B cell (primary cell): Measurements from ENCODE around the gene SLC7A11. TPM values are rescaled to one million over a fixed set of nuclear protein-coding genes. Genes with fewer than 3 reads are reported as not detected.

ENCODE experiments used
- ATAC-seq: fragments of 200-7000 bp; cut with Tn5 transposase; one replicate; pipeline ENCODE4 v1.10.0; 2021; ENCODE audit warnings: low read depth, mild to moderate bottlenecking, moderate number of reproducible peaks, moderate library complexity
- CTCF ChIA-PET: fragments of 350-600 bp; sonication (Branson Sonifier 250); formaldehyde crosslinking; loops from one replicate; lab custom pipeline; 2021; ENCODE audit warnings: antibody characterized with exemption, inconsistent platforms; lab: Charles Lee
- POLR2A ChIA-PET: fragments of 350-600 bp; sonication (Branson Sonifier 250); formaldehyde crosslinking; loops from one replicate; lab custom pipeline; 2021; ENCODE audit warnings: antibody characterized with exemption; lab: Charles Lee
- DNase-seq: peaks from one replicate; pipeline ENCODE4 v3.0.0; 2013
- H2AFZ ChIP-seq: 2 replicates; pipeline ENCODE4 v1.6.1; 2012; ENCODE audit warnings: mild to moderate bottlenecking, low read depth, low read length; ENCODE audit not compliant: insufficient read depth, poor library complexity, severe bottlenecking
- H3K27ac ChIP-seq, 2 donors: 1 replicate in 1 of 2; 2 replicates in 1 of 2; pipeline ENCODE4 v1.5.1; 2012 to 2013; ENCODE audit warnings: low read length in 2 of 2, mild to moderate bottlenecking in 2 of 2, moderate library complexity in 1 of 2
- H3K27me3 ChIP-seq, 4 experiments: fragments of 200-600 bp in 1 of 4; sonication (generic) in 1 of 4; replicated peaks in 1 of 4; 1 replicate in 2 of 4; 2 replicates in 2 of 4; pipeline versions ENCODE4 v1.6.1 to v1.7.0; 2013 to 2016; ENCODE audit warnings: low read length in 3 of 4, mild to moderate bottlenecking in 2 of 4, mixed read lengths in 1 of 4, moderate library complexity in 1 of 4; ENCODE audit not compliant: insufficient read depth in 4 of 4, control insufficient read depth in 3 of 4; ENCODE audit errors: control extremely low read depth in 1 of 4
- H3K36me3 ChIP-seq, 2 experiments: replicated peaks in 1 of 2; 1 replicate in 1 of 2; 2 replicates in 1 of 2; pipeline versions ENCODE4 v1.6.1 to v1.7.1; 2013; ENCODE audit warnings: low read length in 1 of 2; ENCODE audit not compliant: insufficient read depth in 2 of 2, control insufficient read depth in 1 of 2; ENCODE audit errors: control extremely low read depth in 1 of 2, extremely low read depth in 1 of 2
- H3K4me1 ChIP-seq, 2 donors: fragments of 200-600 bp in 1 of 2; sonication (generic) in 1 of 2; 1 replicate in 1 of 2; 2 replicates in 1 of 2; pipeline versions ENCODE4 v1.5.1 to v1.6.1; 2013 to 2017; ENCODE audit warnings: low read length in 2 of 2; ENCODE audit not compliant: control insufficient read depth in 2 of 2, insufficient read depth in 2 of 2
- H3K4me2 ChIP-seq: replicated peaks from 2 replicates; pipeline ENCODE3; 2012; ENCODE audit warnings: mild to moderate bottlenecking, low read depth, low read length; ENCODE audit not compliant: poor library complexity, severe bottlenecking
- H3K4me3 ChIP-seq, 5 experiments: fragments of 200-600 bp in 1 of 5; sonication (generic) in 1 of 5; 1 replicate in 3 of 5; 2 replicates in 2 of 5; pipeline versions ENCODE4 v1.5.1 to v1.7.0; 2011 to 2016; ENCODE audit warnings: low read length in 4 of 5, mild to moderate bottlenecking in 4 of 5, low read depth in 2 of 5, control low read depth in 1 of 5, moderate library complexity in 1 of 5; ENCODE audit not compliant: insufficient read depth in 1 of 5; ENCODE audit errors: control extremely low read depth in 1 of 5, extremely low read depth in 1 of 5
- H3K79me2 ChIP-seq: fragments of 200-600 bp; sonication (generic); one replicate; pipeline ENCODE4 v1.6.0; 2016; ENCODE audit warnings: low read length; ENCODE audit not compliant: control insufficient read depth, insufficient read depth
- H3K9ac ChIP-seq: fragments of 200-600 bp; sonication (generic); 2 replicates; pipeline ENCODE4 v1.6.1; 2017; ENCODE audit warnings: mild to moderate bottlenecking, low read length, moderate library complexity
- H3K9me3 ChIP-seq, 3 donors: one replicate each; pipeline versions ENCODE4 v1.6.1 to v1.7.1; 2013; ENCODE audit warnings: low read length in 2 of 3; ENCODE audit not compliant: control insufficient read depth in 2 of 3, insufficient read depth in 1 of 3; ENCODE audit errors: control extremely low read depth in 1 of 3
- H4K20me1 ChIP-seq: 2 replicates; pipeline ENCODE4 v1.6.0; 2012; ENCODE audit warnings: mild to moderate bottlenecking, low read length; ENCODE audit not compliant: insufficient read depth, control insufficient read depth, poor library complexity, severe bottlenecking
- H3K27ac Mint-ChIP-seq: one replicate; pipeline ENCODE4 v1.8.0; 2021; ENCODE audit warnings: mixed read lengths
- H3K27me3 Mint-ChIP-seq: one replicate; pipeline ENCODE4 v1.8.0; 2021; ENCODE audit warnings: mixed read lengths
- H3K4me1 Mint-ChIP-seq: one replicate; pipeline ENCODE4 v1.8.0; 2021; ENCODE audit warnings: mixed read lengths
- H3K4me3 Mint-ChIP-seq: one replicate; pipeline ENCODE4 v1.8.0; 2021; ENCODE audit warnings: mixed read lengths
- H3K9me3 Mint-ChIP-seq: one replicate; pipeline ENCODE4 v1.8.0; 2022; ENCODE audit warnings: mixed read lengths; ENCODE audit not compliant: insufficient read depth
- CTCF ChIP-seq: fragments of 200-600 bp; IDR thresholded peaks from one replicate; pipeline ENCODE4 v1.8.0; 2022; ENCODE audit warnings: antibody characterized with exemption, mild to moderate bottlenecking
- EZH2 ChIP-seq: IDR thresholded peaks from 2 replicates; pipeline ENCODE4 v1.6.1; 2012; ENCODE audit warnings: borderline replicate concordance, low read depth, mild to moderate bottlenecking, moderate library complexity, low read length; ENCODE audit not compliant: insufficient read depth, poor library complexity, severe bottlenecking
- WGBS: methylation state at CpG from one replicate; pipeline ENCODE4 v1.1.5; 2013; ENCODE audit warnings: missing lambda C conversion rate; ENCODE audit not compliant: insufficient coverage; 5-methylcytosine and 5-hydroxymethylcytosine counted together
- intact Hi-C: fragments of 100-400 bp; cut with micrococcal nuclease; formaldehyde crosslinking; loops from one replicate; pipeline ENCODE4 v1.10.0; 2022
- polyA plus RNA-seq: library from polyadenylated mRNA; depleted of rRNA; stranded (reverse); fragments of >200 nt; gene quantifications from 2 replicates; pipeline ENCODE4 v1.2.3, GENCODE V29; 2012
- total RNA-seq, 2 donors: library from RNA; stranded (reverse); fragments of 120-200 nt in 1 of 2; gene quantifications; 1 replicate in 1 of 2; 2 replicates in 1 of 2; pipeline versions ENCODE4 v1.2.3 to v1.2.4, GENCODE V29; 2013 to 2022

SLC7A11 gene
- total and polyA plus RNA-seq, 2 donors (not counting 1 experiment from before 2014, with no cell fraction given) = 0.01 to 0.22 TPM

GRCh38 chr4:138249132-138249531 lies 7.0 kb upstream of the SLC7A11 start:
- ChIA-PET POLR2A (no interaction called here), CTCF (no interaction called here)
- Mint-ChIP-seq H3K9me3 (no peaks in the 10 kb centered on the region), H3K4me3 (no peak overlapping the region), H3K27me3 (no peaks in the 10 kb centered on the region), H3K27ac (no peak overlapping the region), H3K4me1 (no peaks in the 10 kb centered on the region)
- WGBS = no CpG with 5 or more reads among the region's 2 CpGs
- DNase-seq (no peak), ATAC-seq (no peak)
- Histone ChIP-seq H4K20me1 (no peaks in the 10 kb centered on the region), H3K27me3 (no peaks in the 10 kb centered on the region), H3K27ac (no peak overlapping the region), H3K4me3 (no peak overlapping the region), H3K9ac (no peak overlapping the region), H3K4me1 (no peaks in the 10 kb centered on the region), H2AFZ (no peak overlapping the region), H3K79me2 (no peaks in the 10 kb centered on the region), H3K36me3 (no peaks in the 10 kb centered on the region), H3K9me3 (no peaks in the 10 kb centered on the region), H3K4me2 (no peak overlapping the region)
- TF ChIP-seq CTCF = no peak
- TF ChIP-seq EZH2 = no peak
- intact Hi-C loops = no loop called here

- ChIA-PET POLR2A (no interaction called here), CTCF (no interaction called here)
- DNase-seq (no peak), ATAC-seq (no peak)
- Histone ChIP-seq H3K27me3 (no peaks in the 10 kb centered on the region), H4K20me1 (no peaks in the 10 kb centered on the region), H2AFZ (no peak overlapping the region), H3K4me3 (no peak overlapping the region), H3K79me2 (no peaks in the 10 kb centered on the region), H3K9ac (no peak overlapping the region), H3K36me3 (no peaks in the 10 kb centered on the region), H3K4me2 (no peak overlapping the region), H3K9me3 (no peaks in the 10 kb centered on the region), H3K27ac (no peak overlapping the region), H3K4me1 (no peaks in the 10 kb centered on the region)
- Mint-ChIP-seq H3K4me1 (no peaks in the 10 kb centered on the region), H3K9me3 (no peaks in the 10 kb centered on the region), H3K4me3 (no peak overlapping the region), H3K27ac (no peak overlapping the region), H3K27me3 (no peaks in the 10 kb centered on the region)
- no CpG with 5 or more reads among the region's 2 CpGs for WGBS
- intact Hi-C loops = no loop called here
- no peak for TF ChIP-seq EZH2
- no peak for TF ChIP-seq CTCF
These were observed 5.9 kb upstream of the SLC7A11 start for GRCh38 chr4:138248058-138248457.
